Mesothelial cell of epicardium (in vitro differentiated cells): Measurements from ENCODE around the gene P2RY6. TPM values are rescaled to one million over a fixed set of nuclear protein-coding genes. Genes with fewer than 3 reads are reported as not detected.
"Not testable (repeated sequence)": the region's sequence is repeated elsewhere in the genome, so short reads cannot be mapped to it uniquely, and the experiment has no call there.

ENCODE experiments used
- DNase-seq, 2 experiments: peaks; one replicate each; pipeline ENCODE4 v3.0.0; 2021; ENCODE audit warnings: low spot score in 2 of 2; ENCODE audit not compliant: unreplicated experiment in 2 of 2
- H3K27ac Mint-ChIP-seq: 2 replicates; pipeline ENCODE4 v1.8.0; 2021; ENCODE audit warnings: mixed read lengths
- H3K27me3 Mint-ChIP-seq: 2 replicates; pipeline ENCODE4 v1.8.0; 2021; ENCODE audit warnings: low read depth, mixed read lengths
- H3K36me3 Mint-ChIP-seq: 2 replicates; pipeline ENCODE4 v1.8.0; 2021; ENCODE audit warnings: mixed read lengths
- H3K4me1 Mint-ChIP-seq: 2 replicates; pipeline ENCODE4 v1.8.0; 2021; ENCODE audit warnings: mixed read lengths
- H3K4me3 Mint-ChIP-seq: 2 replicates; pipeline ENCODE4 v1.8.0; 2021; ENCODE audit warnings: mild to moderate bottlenecking, moderate library complexity, mixed read lengths
- H3K9me3 Mint-ChIP-seq: 2 replicates; pipeline ENCODE4 v1.8.0; 2021; ENCODE audit warnings: mixed read lengths
- CTCF ChIP-seq: fragments of 200-600 bp; sonication (generic); IDR thresholded peaks from one replicate; pipeline ENCODE4 v1.5.0; 2021; ENCODE audit warnings: antibody characterized with exemption; ENCODE audit not compliant: unreplicated experiment
- total RNA-seq: library from RNA; stranded (reverse); gene quantifications from 3 replicates; pipeline ENCODE4 v1.2.1, GENCODE V29; 2021

P2RY6 gene
- total RNA-seq, 1 donor from 2014 or later = 0.45 TPM

- no peak for DNase-seq
- no peak for TF ChIP-seq CTCF
- Mint-ChIP-seq H3K4me1 (peaks cover 35% of the 10 kb centered on the region), H3K9me3 (no peaks in the 10 kb centered on the region), H3K36me3 (peaks cover 3% of the 10 kb centered on the region), H3K27me3 (no peaks in the 10 kb centered on the region), H3K4me3 (no peak overlapping the region), H3K27ac (peak overlapping the region; percentile 49)
These were observed 42.0 kb upstream of the P2RY6 start for GRCh38 chr11:73229896-73230875.

GRCh38 chr11:73230931-73231330, 41.2 kb upstream of the P2RY6 start:
- Mint-ChIP-seq H3K36me3 (peaks cover 3% of the 10 kb centered on the region), H3K27me3 (no peaks in the 10 kb centered on the region), H3K9me3 (no peaks in the 10 kb centered on the region), H3K4me3 (no peak overlapping the region), H3K27ac (no peak overlapping the region), H3K4me1 (peaks cover 35% of the 10 kb centered on the region)
- no peak for TF ChIP-seq CTCF
- DNase-seq = no peak

- H3K27ac Mint-ChIP-seq, H3K9me3 Mint-ChIP-seq, H3K4me3 Mint-ChIP-seq, H3K36me3 Mint-ChIP-seq, H3K27me3 Mint-ChIP-seq, DNase-seq: not testable (repeated sequence)
- peaks cover 30% of the 10 kb centered on the region for H3K4me1 Mint-ChIP-seq
These were observed 39.7 kb upstream of the P2RY6 start for GRCh38 chr11:73232487-73232886.

GRCh38 chr11:73233211-73233610, 38.9 kb upstream of the P2RY6 start:
- Mint-ChIP-seq H3K36me3 (peaks cover 3% of the 10 kb centered on the region), H3K4me3 (no peak overlapping the region), H3K27ac (no peak overlapping the region), H3K9me3 (no peaks in the 10 kb centered on the region), H3K27me3 (no peaks in the 10 kb centered on the region), H3K4me1 (peaks cover 24% of the 10 kb centered on the region)
- no peak for DNase-seq
- no peak for TF ChIP-seq CTCF

- Mint-ChIP-seq H3K4me1 (peaks cover 17% of the 10 kb centered on the region), H3K9me3 (no peaks in the 10 kb centered on the region), H3K27ac (no peak overlapping the region), H3K4me3 (no peak overlapping the region), H3K36me3 (peaks cover 3% of the 10 kb centered on the region), H3K27me3 (no peaks in the 10 kb centered on the region)
- TF ChIP-seq CTCF = no peak
- no peak for DNase-seq
These were observed 38.3 kb upstream of the P2RY6 start for GRCh38 chr11:73233692-73234470.
